Fibroblast of lung (primary cell): ENCODE measurements around the gene EML3. TPM values are rescaled to one million over a fixed set of nuclear protein-coding genes. Genes with fewer than 3 reads are reported as not detected.

ENCODE experiments used
- DNase-seq, 2 donors: peaks; one replicate each; pipeline versions ENCODE4 v3.0.0 to v3.0.0-alpha.2; 2010; ENCODE audit warnings: low read depth in 2 of 2
- H2AFZ ChIP-seq: 2 replicates; pipeline ENCODE4 v1.5.1; 2012; ENCODE audit warnings: low read length, control low read depth, inconsistent platforms
- H3K27ac ChIP-seq: 2 replicates; pipeline ENCODE4 v1.5.1; 2011; ENCODE audit warnings: low read length, control low read depth; ENCODE audit not compliant: insufficient read depth
- H3K27me3 ChIP-seq: 2 replicates; pipeline ENCODE4 v1.5.1; 2011; ENCODE audit warnings: mild to moderate bottlenecking, low read length; ENCODE audit not compliant: control insufficient read depth, insufficient read depth
- H3K36me3 ChIP-seq: 2 replicates; pipeline ENCODE4 v1.5.1; 2011; ENCODE audit warnings: low read length; ENCODE audit not compliant: control insufficient read depth, insufficient read depth
- H3K4me1 ChIP-seq: 2 replicates; pipeline ENCODE4 v1.5.1; 2011; ENCODE audit warnings: low read length; ENCODE audit not compliant: control insufficient read depth, insufficient read depth; ENCODE audit errors: extremely low read depth
- H3K4me2 ChIP-seq: 2 replicates; pipeline ENCODE4 v1.5.1; 2011; ENCODE audit warnings: low read length, control low read depth; ENCODE audit not compliant: insufficient read depth; ENCODE audit errors: extremely low read depth
- H3K4me3 ChIP-seq, 4 experiments: fragments of 200-600 bp in 1 of 4; sonication (generic) in 1 of 4; replicated peaks in 1 of 4; 2 replicates each; pipeline ENCODE4 v1.5.1; 2011 to 2016; ENCODE audit warnings: low read length in 4 of 4, low read depth in 3 of 4, mild to moderate bottlenecking in 3 of 4, control low read depth in 2 of 4, inconsistent platforms in 1 of 4, mixed read lengths in 1 of 4; ENCODE audit not compliant: insufficient read depth in 1 of 4; ENCODE audit errors: control extremely low read depth in 1 of 4
- H3K79me2 ChIP-seq: 2 replicates; pipeline ENCODE4 v1.5.1; 2012; ENCODE audit warnings: mild to moderate bottlenecking, low read length, inconsistent platforms; ENCODE audit not compliant: control insufficient read depth, insufficient read depth
- H3K9ac ChIP-seq: 2 replicates; pipeline ENCODE4 v1.5.1; 2011; ENCODE audit warnings: mild to moderate bottlenecking, low read length, control low read depth; ENCODE audit not compliant: insufficient read depth
- H3K9me3 ChIP-seq: 2 replicates; pipeline ENCODE4 v1.5.1; 2012; ENCODE audit warnings: low read depth, low read length; ENCODE audit not compliant: control insufficient read depth, insufficient read depth
- H4K20me1 ChIP-seq: 2 replicates; pipeline ENCODE4 v1.5.1; 2011; ENCODE audit warnings: low read length; ENCODE audit not compliant: control insufficient read depth, insufficient read depth; ENCODE audit errors: extremely low read depth
- EZH2 ChIP-seq: IDR thresholded peaks from 2 replicates; pipeline ENCODE4 v1.5.1; 2012; ENCODE audit warnings: low read length, control low read depth, mild to moderate bottlenecking; ENCODE audit errors: missing control alignments
- polyA plus RNA-seq, 2 donors: library from polyadenylated mRNA; depleted of rRNA in 1 of 2; stranded (reverse) in 1 of 2; unstranded in 1 of 2; fragments of >200 nt; gene quantifications; 2 replicates each; pipeline ENCODE4 v1.2.1, GENCODE V29; 2011 to 2012; ENCODE audit warnings: missing spikeins in 1 of 2
- total RNA-seq: library from RNA; depleted of rRNA; stranded (reverse); fragments of >200 nt; gene quantifications from 2 replicates; pipeline ENCODE4 v1.2.1, GENCODE V29; 2014
- TF ChIP-seq, protein P1 (sequence below), 2 donors: IDR thresholded peaks in 1 of 2; conservative IDR thresholded peaks in 1 of 2; 1 replicate in 1 of 2; 2 replicates in 1 of 2; pipeline ENCODE4 v1.5.1; 2011 to 2012; ENCODE audit warnings: low read length in 2 of 2, control low read depth in 1 of 2, inconsistent platforms in 1 of 2, low read depth in 1 of 2, mild to moderate bottlenecking in 1 of 2

The EML3 gene
- total and polyA plus RNA-seq, 2 donors (not counting 1 experiment from before 2014, with no cell fraction given) = 20.5 to 22.6 TPM

- no peaks in the 10 kb centered on the region for H3K27me3 ChIP-seq
- H3K4me2 ChIP-seq = no peak overlapping the region
- no peak overlapping the region for H3K27ac ChIP-seq
- H3K79me2 ChIP-seq = peaks cover 77% of the 10 kb centered on the region
- TF ChIP-seq EZH2 = no peak
- TF ChIP-seq, protein P1, sequence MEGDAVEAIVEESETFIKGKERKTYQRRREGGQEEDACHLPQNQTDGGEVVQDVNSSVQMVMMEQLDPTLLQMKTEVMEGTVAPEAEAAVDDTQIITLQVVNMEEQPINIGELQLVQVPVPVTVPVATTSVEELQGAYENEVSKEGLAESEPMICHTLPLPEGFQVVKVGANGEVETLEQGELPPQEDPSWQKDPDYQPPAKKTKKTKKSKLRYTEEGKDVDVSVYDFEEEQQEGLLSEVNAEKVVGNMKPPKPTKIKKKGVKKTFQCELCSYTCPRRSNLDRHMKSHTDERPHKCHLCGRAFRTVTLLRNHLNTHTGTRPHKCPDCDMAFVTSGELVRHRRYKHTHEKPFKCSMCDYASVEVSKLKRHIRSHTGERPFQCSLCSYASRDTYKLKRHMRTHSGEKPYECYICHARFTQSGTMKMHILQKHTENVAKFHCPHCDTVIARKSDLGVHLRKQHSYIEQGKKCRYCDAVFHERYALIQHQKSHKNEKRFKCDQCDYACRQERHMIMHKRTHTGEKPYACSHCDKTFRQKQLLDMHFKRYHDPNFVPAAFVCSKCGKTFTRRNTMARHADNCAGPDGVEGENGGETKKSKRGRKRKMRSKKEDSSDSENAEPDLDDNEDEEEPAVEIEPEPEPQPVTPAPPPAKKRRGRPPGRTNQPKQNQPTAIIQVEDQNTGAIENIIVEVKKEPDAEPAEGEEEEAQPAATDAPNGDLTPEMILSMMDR (conservative IDR thresholded peaks at IDR 0.05 in 1 of 2, IDR thresholded peaks at IDR 0.05 in 1 of 2; ENCODE audit: low read depth in 1 of 2, low read length in 2 of 2) = no peak
- peaks cover 8% of the 10 kb centered on the region for H3K4me1 ChIP-seq
- peak overlapping the region; percentile 20 for H3K9ac ChIP-seq
- H3K4me3 ChIP-seq = no peak overlapping the region
- H3K36me3 ChIP-seq = peaks cover 20% of the 10 kb centered on the region
- H3K9me3 ChIP-seq = no peaks in the 10 kb centered on the region
- no peak for DNase-seq
- H4K20me1 ChIP-seq = no peaks in the 10 kb centered on the region
- no peak overlapping the region for H2AFZ ChIP-seq
Measured at GRCh38 chr11:62569611-62570010, 43.0 kb downstream of the EML3 start.

GRCh38 chr11:62567018-62567633, 45.4 kb downstream of the EML3 start:
- DNase-seq = no peak
- Histone ChIP-seq H3K4me1 (peaks cover 11% of the 10 kb centered on the region), H3K4me3 (no peak overlapping the region), H3K79me2 (peaks cover 72% of the 10 kb centered on the region), H3K36me3 (peaks cover 22% of the 10 kb centered on the region), H3K4me2 (no peak overlapping the region), H3K27me3 (no peaks in the 10 kb centered on the region), H3K9ac (no peak overlapping the region), H3K9me3 (no peaks in the 10 kb centered on the region), H4K20me1 (no peaks in the 10 kb centered on the region), H3K27ac (no peak overlapping the region), H2AFZ (no peak overlapping the region)
- no peak for TF ChIP-seq EZH2

GRCh38 chr11:62566247-62566646, 46.3 kb downstream of the EML3 start:
- Histone ChIP-seq H3K4me1 (peaks cover 4% of the 10 kb centered on the region), H3K4me3 (no peak overlapping the region), H3K9me3 (no peaks in the 10 kb centered on the region), H3K27me3 (no peaks in the 10 kb centered on the region), H3K36me3 (peaks cover 19% of the 10 kb centered on the region), H3K4me2 (no peak overlapping the region), H3K27ac (no peak overlapping the region), H3K9ac (no peak overlapping the region), H2AFZ (no peak overlapping the region), H3K79me2 (peaks cover 63% of the 10 kb centered on the region), H4K20me1 (no peaks in the 10 kb centered on the region)
- TF ChIP-seq, protein P1 (conservative IDR thresholded peaks at IDR 0.05 in 1 of 2, IDR thresholded peaks at IDR 0.05 in 1 of 2; ENCODE audit: low read depth in 1 of 2, low read length in 2 of 2) = no peak
- no peak for TF ChIP-seq EZH2
- no peak for DNase-seq
